NCI-H2107 (cell line): ENCODE measurements around the gene RPL18A.

Experiments
- DNase-seq: peaks from one replicate; lab custom pipeline; 2025; lab: John Stamatoyannopoulos, UW

The RPL18A gene

GRCh38 chr19:17910791-17911360 is 51.2 kb downstream of the RPL18A start:
- DNase-seq, result no peak
